AG09309 (cell line): ENCODE results near the gene EIF2B2.

ENCODE experiments used
- DNase-seq: peaks from one replicate; pipeline ENCODE4 v3.0.0-alpha.2; 2010; ENCODE audit warnings: low read depth
- H3K4me3 ChIP-seq: 2 replicates; pipeline ENCODE4 v1.5.1; 2011; ENCODE audit warnings: mild to moderate bottlenecking, low read depth, low read length, moderate library complexity; ENCODE audit not compliant: control insufficient read depth
- TF ChIP-seq, protein P1 (sequence below): IDR thresholded peaks from 2 replicates; pipeline ENCODE4 v1.5.1; 2011; ENCODE audit warnings: mild to moderate bottlenecking, low read depth, low read length, inconsistent platforms; ENCODE audit not compliant: insufficient read depth, control insufficient read depth; ENCODE audit errors: missing control alignments

The EIF2B2 gene

DNA sequence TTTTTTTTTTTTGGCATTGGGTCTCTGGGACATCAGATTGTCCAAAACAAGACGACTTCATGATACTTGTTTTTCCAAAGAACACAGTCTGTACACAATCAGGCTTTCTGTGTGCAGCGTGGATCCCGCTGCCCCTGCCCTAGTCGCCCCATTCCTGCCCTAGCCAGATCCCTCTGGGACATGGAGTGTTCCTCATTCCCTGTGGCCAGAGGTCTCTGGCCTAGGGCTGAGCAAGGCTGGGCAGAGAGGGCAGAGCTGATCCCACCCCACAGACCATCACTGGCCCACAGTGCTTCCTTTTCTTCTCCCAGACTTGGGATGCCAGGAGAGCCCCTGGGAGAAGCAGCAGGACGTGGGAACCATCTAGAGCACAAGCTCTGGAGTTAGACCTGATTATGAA, 20.9 kb upstream of the EIF2B2 start:
- DNase-seq = no peak
- TF ChIP-seq, protein P1, sequence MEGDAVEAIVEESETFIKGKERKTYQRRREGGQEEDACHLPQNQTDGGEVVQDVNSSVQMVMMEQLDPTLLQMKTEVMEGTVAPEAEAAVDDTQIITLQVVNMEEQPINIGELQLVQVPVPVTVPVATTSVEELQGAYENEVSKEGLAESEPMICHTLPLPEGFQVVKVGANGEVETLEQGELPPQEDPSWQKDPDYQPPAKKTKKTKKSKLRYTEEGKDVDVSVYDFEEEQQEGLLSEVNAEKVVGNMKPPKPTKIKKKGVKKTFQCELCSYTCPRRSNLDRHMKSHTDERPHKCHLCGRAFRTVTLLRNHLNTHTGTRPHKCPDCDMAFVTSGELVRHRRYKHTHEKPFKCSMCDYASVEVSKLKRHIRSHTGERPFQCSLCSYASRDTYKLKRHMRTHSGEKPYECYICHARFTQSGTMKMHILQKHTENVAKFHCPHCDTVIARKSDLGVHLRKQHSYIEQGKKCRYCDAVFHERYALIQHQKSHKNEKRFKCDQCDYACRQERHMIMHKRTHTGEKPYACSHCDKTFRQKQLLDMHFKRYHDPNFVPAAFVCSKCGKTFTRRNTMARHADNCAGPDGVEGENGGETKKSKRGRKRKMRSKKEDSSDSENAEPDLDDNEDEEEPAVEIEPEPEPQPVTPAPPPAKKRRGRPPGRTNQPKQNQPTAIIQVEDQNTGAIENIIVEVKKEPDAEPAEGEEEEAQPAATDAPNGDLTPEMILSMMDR = no peak
- no peak overlapping the region for H3K4me3 ChIP-seq

DNA sequence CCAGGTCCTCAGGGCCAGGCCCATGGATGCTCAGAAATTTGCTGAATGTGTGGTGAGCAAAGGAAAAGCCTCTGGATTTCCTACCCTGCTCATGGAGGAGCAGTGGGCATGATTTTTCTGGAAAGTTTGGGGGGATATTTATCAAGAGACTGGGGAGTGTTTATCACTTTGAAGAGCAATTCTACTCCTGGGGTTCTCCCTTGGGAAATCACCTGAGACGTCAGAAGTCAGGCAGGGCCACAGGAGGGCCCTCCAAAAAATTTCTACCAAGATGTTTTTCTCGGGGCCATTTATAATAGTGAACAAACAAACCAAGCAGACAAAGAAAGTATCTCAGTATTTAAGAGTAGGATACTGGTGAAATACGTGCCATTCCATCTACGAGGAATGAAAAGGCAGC, 20.1 kb upstream of the EIF2B2 start:
- no peak overlapping the region for H3K4me3 ChIP-seq
- TF ChIP-seq, protein P1 = no peak
- no peak for DNase-seq

DNA sequence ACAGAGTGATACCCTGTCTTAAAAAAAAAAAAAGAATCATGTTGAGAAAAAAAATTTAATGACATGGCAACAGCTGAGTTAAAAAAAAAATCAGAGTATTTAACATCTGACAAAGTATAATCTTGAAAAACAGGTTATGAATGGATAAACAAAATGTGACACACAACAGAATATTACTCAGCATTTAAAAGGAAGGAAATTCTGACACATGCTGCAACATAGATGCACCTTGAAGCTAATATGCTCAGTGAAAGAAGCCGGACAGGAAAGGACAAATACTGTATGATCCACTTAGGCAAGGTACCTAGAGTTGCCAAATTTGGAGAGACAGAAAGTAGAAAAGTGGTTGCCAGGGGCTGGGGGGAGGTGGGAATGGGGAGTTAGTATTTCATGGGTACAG, 19.4 kb upstream of the EIF2B2 start:
- TF ChIP-seq, protein P1 = no peak
- no peak overlapping the region for H3K4me3 ChIP-seq
- no peak for DNase-seq

DNA sequence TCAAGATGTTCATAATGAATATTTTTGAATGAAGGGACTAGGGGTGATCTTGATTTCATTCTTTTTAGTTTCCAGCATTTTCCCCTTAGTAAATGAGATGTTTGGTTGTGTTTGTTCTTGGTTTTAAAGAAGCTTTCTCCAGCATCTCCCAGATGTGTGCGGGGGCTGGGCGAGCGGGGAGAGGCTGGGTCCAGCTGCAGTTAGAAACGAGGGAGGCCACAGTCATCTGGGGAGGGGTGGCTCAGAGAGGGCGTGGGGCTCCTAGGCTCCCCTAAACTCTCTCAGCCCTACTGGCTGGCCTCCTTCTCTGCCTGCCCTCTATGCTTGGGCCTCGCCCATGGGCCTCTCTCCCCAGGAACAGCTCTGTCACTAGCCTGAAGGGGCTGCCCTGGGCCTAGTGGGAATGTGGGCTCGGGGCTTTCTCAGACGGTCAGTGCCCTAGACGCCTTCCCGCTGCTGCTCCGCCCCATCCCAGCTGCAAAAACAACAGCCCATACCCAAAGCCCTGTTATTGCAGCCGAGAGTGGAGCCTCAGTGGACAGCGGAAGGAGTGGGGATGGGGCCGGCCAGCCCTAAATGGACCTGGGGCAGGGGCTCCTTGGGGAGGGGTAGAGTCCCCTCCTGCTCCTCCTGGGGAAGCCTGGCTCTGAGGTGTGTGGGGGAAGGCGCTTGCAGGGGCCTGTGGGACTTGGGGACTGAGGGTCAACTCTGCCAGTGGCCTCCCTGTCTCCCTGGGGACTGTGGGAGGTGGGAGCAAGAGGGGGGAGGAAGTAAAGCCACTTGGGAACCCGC, 18.3 kb upstream of the EIF2B2 start:
- no peak for DNase-seq
- TF ChIP-seq, protein P1 = no peak
- no peak overlapping the region for H3K4me3 ChIP-seq

DNA sequence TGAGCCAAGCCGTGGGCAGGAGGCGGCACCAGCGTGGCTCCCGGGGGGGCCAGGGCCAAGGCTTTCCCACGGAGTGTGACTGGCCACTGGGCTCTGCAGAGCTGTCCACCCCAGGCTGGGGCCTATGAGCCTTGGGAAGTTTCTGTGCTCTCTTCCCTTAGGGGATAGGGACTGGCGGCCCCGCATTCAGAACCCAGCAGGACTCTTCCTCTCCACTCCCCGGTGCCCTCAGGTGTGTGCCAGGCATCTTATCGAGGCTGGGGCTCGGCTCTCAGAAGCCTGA, 17.8 kb upstream of the EIF2B2 start:
- no peak for DNase-seq
- H3K4me3 ChIP-seq = no peak overlapping the region
- TF ChIP-seq, protein P1 = no peak

DNA sequence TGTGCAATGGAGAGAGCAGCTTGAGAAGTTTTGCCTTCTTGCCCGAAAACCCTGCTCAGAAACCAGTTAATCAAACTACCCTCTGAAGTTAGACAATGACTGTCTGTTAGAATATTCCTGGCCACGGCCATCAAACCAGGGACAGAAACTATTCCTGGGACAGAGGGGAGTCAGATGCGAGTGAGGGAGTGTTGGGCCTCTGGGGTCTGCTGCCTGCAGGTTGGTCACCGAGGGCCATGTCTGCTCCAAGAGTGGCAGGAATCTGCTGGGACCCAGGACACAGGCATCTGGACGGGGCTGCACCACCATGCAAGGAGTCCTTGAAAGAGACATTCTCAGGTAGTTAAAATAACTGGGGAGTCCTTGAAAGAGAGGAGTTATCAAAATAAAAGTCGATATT, 16.9 kb upstream of the EIF2B2 start:
- H3K4me3 ChIP-seq = no peak overlapping the region
- TF ChIP-seq, protein P1 = no peak
- DNase-seq = no peak
